HL-60/S4 treated with phorbol 12-myristate 13-acetate at 8.2 ng/mL for 4 days and 3 days (cell line): ENCODE data around the gene ASTN2.

Experiments
- in situ Hi-C: fragments of 300-500 bp; cut with MboI; formaldehyde crosslinking; loops from 2 replicates; pipeline ENCODE4 v1.15.0; 2022; ENCODE audit warnings: low sequenced_read_pairs

ASTN2 gene

GRCh38 chr9:117303643-117304230 lies 111.1 kb downstream of the ASTN2 start:
- in situ Hi-C loops = no loop called here

- in situ Hi-C loops = no loop called here
Observed at GRCh38 chr9:117302487-117302886, 112.4 kb downstream of the ASTN2 start.

- in situ Hi-C loops = no loop called here
Observed at GRCh38 chr9:117300371-117301110, 114.3 kb downstream of the ASTN2 start.

- in situ Hi-C loops = no loop called here
Observed at GRCh38 chr9:117296453-117296852, 118.4 kb downstream of the ASTN2 start.

- in situ Hi-C loops = no loop called here
Observed at GRCh38 chr9:117293206-117294114, 121.4 kb downstream of the ASTN2 start.

GRCh38 chr9:117290856-117291622 lies 123.8 kb downstream of the ASTN2 start:
- in situ Hi-C loops = no loop called here

GRCh38 chr9:117290306-117290840 lies 124.5 kb downstream of the ASTN2 start:
- in situ Hi-C loops = no loop called here

GRCh38 chr9:117286245-117286644 lies 128.6 kb downstream of the ASTN2 start:
- in situ Hi-C loops = no loop called here

- in situ Hi-C loops = no loop called here
Observed at GRCh38 chr9:117284414-117284813, 130.4 kb downstream of the ASTN2 start.

GRCh38 chr9:117282541-117282940 lies 132.3 kb downstream of the ASTN2 start:
- in situ Hi-C loops = no loop called here

- in situ Hi-C loops = no loop called here
Observed at GRCh38 chr9:117278471-117279035, 136.3 kb downstream of the ASTN2 start.

GRCh38 chr9:117278020-117278419 lies 136.8 kb downstream of the ASTN2 start:
- in situ Hi-C loops = no loop called here

GRCh38 chr9:117276444-117276843 lies 138.4 kb downstream of the ASTN2 start:
- in situ Hi-C loops = no loop called here

- in situ Hi-C loops = no loop called here
Observed at GRCh38 chr9:117273612-117274011, 141.2 kb downstream of the ASTN2 start.

- in situ Hi-C loops = no loop called here
Observed at GRCh38 chr9:117268847-117269446, 145.9 kb downstream of the ASTN2 start.

- in situ Hi-C loops = no loop called here
Observed at GRCh38 chr9:117266855-117267497, 147.9 kb downstream of the ASTN2 start.

GRCh38 chr9:117265253-117265652 lies 149.6 kb downstream of the ASTN2 start:
- in situ Hi-C loops = no loop called here

GRCh38 chr9:117258184-117258866 lies 156.5 kb downstream of the ASTN2 start:
- in situ Hi-C loops = no loop called here

GRCh38 chr9:117253261-117253660 lies 161.6 kb downstream of the ASTN2 start:
- in situ Hi-C loops = no loop called here
